ENCODE results near the gene SLCO6A1.
"Not testable (repeated sequence)": the region's sequence is repeated elsewhere in the genome, so short reads cannot be mapped to it uniquely, and the experiment has no call there.

The SLCO6A1 gene, protein sequence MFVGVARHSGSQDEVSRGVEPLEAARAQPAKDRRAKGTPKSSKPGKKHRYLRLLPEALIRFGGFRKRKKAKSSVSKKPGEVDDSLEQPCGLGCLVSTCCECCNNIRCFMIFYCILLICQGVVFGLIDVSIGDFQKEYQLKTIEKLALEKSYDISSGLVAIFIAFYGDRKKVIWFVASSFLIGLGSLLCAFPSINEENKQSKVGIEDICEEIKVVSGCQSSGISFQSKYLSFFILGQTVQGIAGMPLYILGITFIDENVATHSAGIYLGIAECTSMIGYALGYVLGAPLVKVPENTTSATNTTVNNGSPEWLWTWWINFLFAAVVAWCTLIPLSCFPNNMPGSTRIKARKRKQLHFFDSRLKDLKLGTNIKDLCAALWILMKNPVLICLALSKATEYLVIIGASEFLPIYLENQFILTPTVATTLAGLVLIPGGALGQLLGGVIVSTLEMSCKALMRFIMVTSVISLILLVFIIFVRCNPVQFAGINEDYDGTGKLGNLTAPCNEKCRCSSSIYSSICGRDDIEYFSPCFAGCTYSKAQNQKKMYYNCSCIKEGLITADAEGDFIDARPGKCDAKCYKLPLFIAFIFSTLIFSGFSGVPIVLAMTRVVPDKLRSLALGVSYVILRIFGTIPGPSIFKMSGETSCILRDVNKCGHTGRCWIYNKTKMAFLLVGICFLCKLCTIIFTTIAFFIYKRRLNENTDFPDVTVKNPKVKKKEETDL

DNA sequence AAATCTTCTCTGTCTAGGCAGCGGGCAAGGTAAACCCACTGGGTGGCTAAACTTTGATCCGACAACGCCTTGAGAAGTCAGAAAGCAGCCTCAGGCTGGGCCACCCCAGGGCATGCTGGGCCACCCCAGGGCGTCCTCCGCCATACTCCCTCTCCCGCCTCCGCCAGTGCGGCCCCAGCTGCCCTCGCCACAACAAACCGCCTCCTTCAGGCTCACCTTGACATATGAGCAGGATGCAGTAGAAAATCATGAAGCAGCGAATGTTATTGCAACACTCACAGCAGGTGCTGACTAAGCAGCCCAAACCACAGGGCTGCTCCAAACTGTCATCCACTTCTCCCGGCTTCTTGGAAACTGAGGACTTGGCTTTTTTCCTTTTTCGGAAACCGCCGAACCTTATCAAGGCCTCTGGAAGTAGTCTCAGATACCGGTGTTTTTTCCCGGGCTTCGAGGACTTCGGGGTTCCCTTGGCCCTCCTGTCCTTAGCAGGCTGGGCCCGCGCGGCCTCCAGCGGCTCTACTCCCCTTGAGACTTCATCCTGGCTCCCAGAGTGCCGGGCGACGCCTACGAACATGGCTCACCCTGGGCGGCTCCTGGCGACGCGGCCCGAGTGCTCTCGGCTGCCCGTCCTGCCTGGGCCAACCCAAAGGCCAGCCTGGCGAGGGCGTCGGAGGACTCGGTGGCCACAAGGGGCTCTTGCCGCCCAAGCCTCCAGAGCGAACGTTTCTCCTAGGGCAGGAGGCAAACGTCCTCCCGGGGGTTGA is at the start of gene SLCO6A1:
SLCO6A1 (minus strand) TSS at position 731 of the 764 bp plus-strand sequence; CDS start at position 574, 157 bp downstream.
- DNase-seq, result no peak

GRCh38 chr5:102547141-102548035 is 48.6 kb upstream of the SLCO6A1 start:
- DNase-seq, result no peak

GRCh38 chr5:102545175-102545574 is 46.4 kb upstream of the SLCO6A1 start:
- DNase-seq, result no peak

- DNase-seq, result no peak
These were observed 43.3 kb upstream of the SLCO6A1 start for GRCh38 chr5:102542057-102542456.

GRCh38 chr5:102539996-102540728 is 41.4 kb upstream of the SLCO6A1 start:
- no peak for DNase-seq

- no peak for DNase-seq
These were observed 40.8 kb upstream of the SLCO6A1 start for GRCh38 chr5:102539562-102539961.

DNA sequence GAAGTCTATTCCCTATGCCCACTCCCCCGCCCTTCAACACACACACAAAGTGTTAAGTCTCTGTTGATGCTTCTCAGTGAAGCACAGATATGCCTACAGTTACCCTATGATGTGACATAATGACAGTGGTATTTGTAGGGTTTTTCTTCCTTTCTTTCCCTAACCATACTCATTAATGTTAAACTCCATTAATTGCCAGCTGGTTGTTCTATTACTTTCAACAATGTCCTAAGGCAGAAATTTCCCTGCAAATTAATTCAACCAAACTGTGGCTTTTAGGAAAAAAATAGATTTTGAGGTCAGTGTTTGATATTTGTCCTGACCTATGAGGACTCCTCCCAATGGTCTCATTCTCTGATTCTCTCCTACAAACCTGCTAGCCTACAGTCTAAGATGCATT is 38.2 kb upstream of the SLCO6A1 start:
- no peak for DNase-seq

GRCh38 chr5:102536323-102536928 is 37.6 kb upstream of the SLCO6A1 start:
- peak; percentile 2 for DNase-seq

DNA sequence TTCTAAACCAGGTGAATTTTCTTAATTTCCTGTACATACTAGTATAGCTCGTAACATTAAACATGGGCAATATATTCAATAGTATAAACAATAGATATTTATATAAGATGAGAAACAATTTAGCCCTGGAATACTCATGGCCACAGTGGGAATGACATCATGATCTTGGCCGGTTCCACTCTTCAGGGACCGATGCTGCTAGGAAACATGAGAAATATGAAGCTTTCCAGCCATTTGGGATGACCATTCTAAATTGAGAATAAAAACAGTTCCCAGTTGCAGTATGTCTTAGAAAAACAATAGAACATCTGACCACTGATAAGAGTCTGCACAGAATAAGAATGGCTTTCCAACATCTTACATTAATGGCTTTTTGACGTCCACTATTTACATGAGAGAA is 33.3 kb upstream of the SLCO6A1 start:
- no peak for DNase-seq

GRCh38 chr5:102531506-102531905 is 32.7 kb upstream of the SLCO6A1 start:
- no peak for DNase-seq

- DNase-seq, result no peak
These were observed 30.6 kb upstream of the SLCO6A1 start for GRCh38 chr5:102529447-102529846.

GRCh38 chr5:102529031-102529430 is 30.2 kb upstream of the SLCO6A1 start:
- no peak for DNase-seq

- DNase-seq, result no peak
These were observed 29.8 kb upstream of the SLCO6A1 start for GRCh38 chr5:102528600-102528999.

- no peak for DNase-seq
These were observed 28.7 kb upstream of the SLCO6A1 start for GRCh38 chr5:102527547-102527946.

DNA sequence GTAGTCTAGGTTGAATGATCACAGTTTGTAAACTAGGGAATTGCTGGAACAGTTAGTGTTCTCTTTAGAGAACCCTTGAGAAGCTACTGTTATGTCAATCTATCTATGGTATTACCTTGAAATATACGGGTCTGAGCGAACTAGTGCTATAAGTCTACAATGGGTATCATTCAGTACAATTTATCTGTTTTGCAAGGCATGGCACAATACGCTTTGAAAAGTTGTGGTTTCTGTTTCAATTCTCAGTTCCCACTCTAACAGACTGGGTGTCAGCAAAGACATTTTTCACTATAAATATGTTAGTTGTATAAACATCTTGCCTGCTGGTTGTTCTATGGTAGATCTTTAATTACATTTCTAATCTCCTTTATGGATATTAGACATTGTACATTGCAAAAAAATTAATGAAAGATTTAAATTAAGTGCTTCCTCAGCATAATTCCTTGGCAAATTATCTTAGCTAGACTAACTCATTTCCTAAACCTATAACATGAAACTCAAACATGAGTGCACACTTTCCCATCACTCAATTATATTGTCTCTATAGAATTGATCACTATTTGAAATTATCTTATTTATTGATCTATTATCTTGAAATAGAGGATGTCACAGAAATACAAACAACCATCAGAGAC is 24.9 kb upstream of the SLCO6A1 start:
- DNase-seq, result no peak

GRCh38 chr5:102511666-102512065 is 12.9 kb upstream of the SLCO6A1 start:
- no peak for DNase-seq

DNA sequence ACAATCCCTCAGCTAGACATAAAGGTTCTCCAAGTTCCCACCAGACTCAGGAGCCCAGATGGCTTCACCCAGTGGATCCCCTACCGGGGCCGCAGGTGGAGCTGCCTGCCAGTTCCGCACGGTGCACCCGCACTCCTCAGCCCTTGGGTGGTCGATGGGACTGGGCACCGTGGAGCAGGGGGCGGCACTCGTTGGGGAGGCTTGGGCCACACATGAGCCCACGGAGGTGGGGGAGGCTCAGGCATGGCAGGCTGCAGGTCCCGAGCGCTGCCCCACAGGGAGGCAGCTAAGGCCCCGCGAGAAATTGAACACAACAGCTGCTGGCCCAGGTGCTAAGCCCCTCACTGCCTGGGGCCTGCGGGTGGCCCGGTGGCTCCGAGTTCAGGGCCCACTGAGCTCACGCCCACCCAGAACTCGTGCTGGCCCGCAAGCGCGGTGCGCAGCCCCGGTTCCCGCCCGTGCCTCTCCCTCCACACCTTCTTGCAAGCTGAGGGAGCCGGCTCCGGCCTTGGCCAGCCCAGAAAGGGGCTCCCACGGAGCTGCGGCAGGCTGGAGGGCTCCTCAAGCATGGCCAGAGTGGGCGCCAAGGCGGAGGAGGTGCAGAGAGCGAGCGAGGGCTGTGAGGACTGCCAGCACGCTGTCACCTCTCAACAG is 7.4 kb downstream of the SLCO6A1 start:
- not testable (repeated sequence) for DNase-seq

- DNase-seq, result no peak
These were observed 15.1 kb downstream of the SLCO6A1 start for GRCh38 chr5:102483736-102484135.

DNA sequence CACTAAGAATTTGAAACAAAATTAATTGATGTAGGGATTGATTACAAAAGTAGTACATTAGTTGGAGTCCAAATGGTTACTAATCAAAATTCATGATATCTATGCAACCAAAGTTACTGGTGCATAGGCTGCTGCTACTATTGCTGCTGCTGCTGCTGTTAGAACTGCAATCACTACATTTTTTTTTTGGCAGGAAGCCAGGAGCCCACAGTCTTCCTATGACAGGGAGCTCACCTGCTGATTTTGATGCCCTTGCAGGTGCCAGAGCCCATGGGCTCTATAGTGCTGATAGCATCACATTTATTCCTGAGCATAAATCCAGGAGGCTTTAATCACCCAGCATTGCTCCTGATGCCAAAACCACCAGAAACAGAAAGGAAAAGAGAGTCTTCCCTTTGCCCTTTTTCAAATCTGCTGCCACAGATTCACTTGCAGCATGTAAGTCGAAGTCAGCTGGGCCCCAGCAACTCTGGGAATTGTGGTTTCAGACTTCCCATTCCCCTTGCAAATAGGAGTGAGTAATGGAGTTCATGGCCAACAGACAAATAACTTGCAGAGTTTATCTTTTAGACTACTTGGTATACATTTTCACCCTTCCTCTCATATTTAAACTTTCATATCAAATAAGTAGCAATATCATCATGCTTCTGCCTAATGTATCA is 17.6 kb downstream of the SLCO6A1 start:
- no peak for DNase-seq

DNA sequence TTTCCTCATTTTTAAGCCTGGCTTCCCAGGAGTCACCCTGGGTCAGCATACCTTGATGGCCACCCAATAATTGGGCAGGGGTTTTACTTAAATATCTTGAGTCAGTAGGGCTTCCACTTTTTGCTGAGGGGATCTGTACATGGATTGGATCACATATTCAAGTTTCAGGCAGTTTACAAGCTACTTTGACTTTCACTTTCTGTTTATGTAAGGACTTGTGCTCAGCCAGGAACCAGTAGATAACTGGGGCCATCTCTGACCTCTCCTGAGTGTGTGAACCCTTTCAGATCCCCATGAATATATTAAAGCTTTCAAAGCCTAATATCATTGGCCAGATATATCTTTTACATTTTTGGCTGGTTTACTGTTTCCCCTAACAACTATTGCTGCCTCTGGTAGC is 45.1 kb downstream of the SLCO6A1 start:
- DNase-seq, result no peak
